ENCODE measurements around the gene DOCK9.

Gene DOCK9

GRCh38 chr13:98796798-98797197 lies 181.1 kb downstream of the DOCK9 start:
- no peaks in the 10 kb centered on the region for H3K36me3 ChIP-seq (ENCODE audit: insufficient read depth, low read length)
- H3K9me3 ChIP-seq (ENCODE audit: control insufficient read depth, insufficient read depth, low read length) = no peaks in the 10 kb centered on the region
- no peaks in the 10 kb centered on the region for H3K4me1 ChIP-seq (ENCODE audit: insufficient read depth, low read length)
- H3K9ac ChIP-seq (ENCODE audit: low read depth, low read length) = no peak overlapping the region

- H3K36me3 ChIP-seq (ENCODE audit: insufficient read depth, low read length) = no peaks in the 10 kb centered on the region
- no peak overlapping the region for H3K9ac ChIP-seq (ENCODE audit: low read depth, low read length)
- no peaks in the 10 kb centered on the region for H3K4me1 ChIP-seq (ENCODE audit: insufficient read depth, low read length)
- H3K9me3 ChIP-seq (ENCODE audit: control insufficient read depth, insufficient read depth, low read length) = no peaks in the 10 kb centered on the region
Observed at GRCh38 chr13:98796191-98796590, 181.7 kb downstream of the DOCK9 start.

- Histone ChIP-seq H3K9ac (ENCODE audit: low read depth, low read length) (no peak overlapping the region), H3K9me3 (ENCODE audit: control insufficient read depth, insufficient read depth, low read length) (no peaks in the 10 kb centered on the region), H3K4me1 (ENCODE audit: insufficient read depth, low read length) (no peaks in the 10 kb centered on the region), H3K36me3 (ENCODE audit: insufficient read depth, low read length) (no peaks in the 10 kb centered on the region)
Observed at GRCh38 chr13:98795220-98795619, 182.6 kb downstream of the DOCK9 start.

- Histone ChIP-seq H3K9me3 (ENCODE audit: control insufficient read depth, insufficient read depth, low read length) (no peaks in the 10 kb centered on the region), H3K4me1 (ENCODE audit: insufficient read depth, low read length) (no peaks in the 10 kb centered on the region), H3K36me3 (ENCODE audit: insufficient read depth, low read length) (no peaks in the 10 kb centered on the region), H3K9ac (ENCODE audit: low read depth, low read length) (no peak overlapping the region)
Observed at GRCh38 chr13:98794498-98794897, 183.4 kb downstream of the DOCK9 start.

- no peak overlapping the region for H3K9ac ChIP-seq (ENCODE audit: low read depth, low read length)
- H3K4me1 ChIP-seq (ENCODE audit: insufficient read depth, low read length) = no peaks in the 10 kb centered on the region
- H3K9me3 ChIP-seq (ENCODE audit: control insufficient read depth, insufficient read depth, low read length) = no peaks in the 10 kb centered on the region
Observed at GRCh38 chr13:98792785-98793495, 184.9 kb downstream of the DOCK9 start.

GRCh38 chr13:98792321-98792720 lies 185.5 kb downstream of the DOCK9 start:
- Histone ChIP-seq H3K9ac (ENCODE audit: low read depth, low read length) (no peak overlapping the region), H3K4me1 (ENCODE audit: insufficient read depth, low read length) (no peaks in the 10 kb centered on the region), H3K9me3 (ENCODE audit: control insufficient read depth, insufficient read depth, low read length) (no peaks in the 10 kb centered on the region), H3K36me3 (ENCODE audit: insufficient read depth, low read length) (no peaks in the 10 kb centered on the region)

More at GRCh38 chr13:98792785-98793495, 184.9 kb downstream of the DOCK9 start:
- no peaks in the 10 kb centered on the region for H3K36me3 ChIP-seq (ENCODE audit: insufficient read depth, low read length)

GRCh38 chr13:98791611-98792010 lies 186.3 kb downstream of the DOCK9 start:
- Histone ChIP-seq H3K9ac (ENCODE audit: low read depth, low read length) (no peak overlapping the region), H3K36me3 (ENCODE audit: insufficient read depth, low read length) (no peaks in the 10 kb centered on the region), H3K4me1 (ENCODE audit: insufficient read depth, low read length) (no peaks in the 10 kb centered on the region), H3K9me3 (ENCODE audit: control insufficient read depth, insufficient read depth, low read length) (no peaks in the 10 kb centered on the region)

GRCh38 chr13:98787996-98788395 lies 189.9 kb downstream of the DOCK9 start:
- Histone ChIP-seq H3K9me3 (ENCODE audit: control insufficient read depth, insufficient read depth, low read length) (no peaks in the 10 kb centered on the region), H3K4me1 (ENCODE audit: insufficient read depth, low read length) (no peaks in the 10 kb centered on the region), H3K36me3 (ENCODE audit: insufficient read depth, low read length) (no peaks in the 10 kb centered on the region), H3K9ac (ENCODE audit: low read depth, low read length) (no peak overlapping the region)

GRCh38 chr13:98787173-98787572 lies 190.7 kb downstream of the DOCK9 start:
- no peaks in the 10 kb centered on the region for H3K9me3 ChIP-seq (ENCODE audit: control insufficient read depth, insufficient read depth, low read length)
- no peak overlapping the region for H3K9ac ChIP-seq (ENCODE audit: low read depth, low read length)
- no peaks in the 10 kb centered on the region for H3K36me3 ChIP-seq (ENCODE audit: insufficient read depth, low read length)
- H3K4me1 ChIP-seq (ENCODE audit: insufficient read depth, low read length) = no peaks in the 10 kb centered on the region

- Histone ChIP-seq H3K4me1 (ENCODE audit: insufficient read depth, low read length) (no peaks in the 10 kb centered on the region), H3K9ac (ENCODE audit: low read depth, low read length) (no peak overlapping the region), H3K9me3 (ENCODE audit: control insufficient read depth, insufficient read depth, low read length) (no peaks in the 10 kb centered on the region), H3K36me3 (ENCODE audit: insufficient read depth, low read length) (no peaks in the 10 kb centered on the region)
Observed at GRCh38 chr13:98786023-98786422, 191.8 kb downstream of the DOCK9 start.

- Histone ChIP-seq H3K36me3 (ENCODE audit: insufficient read depth, low read length) (no peaks in the 10 kb centered on the region), H3K4me1 (ENCODE audit: insufficient read depth, low read length) (no peaks in the 10 kb centered on the region), H3K9ac (ENCODE audit: low read depth, low read length) (no peak overlapping the region), H3K9me3 (ENCODE audit: control insufficient read depth, insufficient read depth, low read length) (no peaks in the 10 kb centered on the region)
Observed at GRCh38 chr13:98785405-98785804, 192.5 kb downstream of the DOCK9 start.

GRCh38 chr13:98784666-98785065 lies 193.2 kb downstream of the DOCK9 start:
- Histone ChIP-seq H3K36me3 (ENCODE audit: insufficient read depth, low read length) (no peaks in the 10 kb centered on the region), H3K9ac (ENCODE audit: low read depth, low read length) (no peak overlapping the region), H3K4me1 (ENCODE audit: insufficient read depth, low read length) (no peaks in the 10 kb centered on the region), H3K9me3 (ENCODE audit: control insufficient read depth, insufficient read depth, low read length) (no peaks in the 10 kb centered on the region)

GRCh38 chr13:98783856-98784478 lies 193.9 kb downstream of the DOCK9 start:
- Histone ChIP-seq H3K36me3 (ENCODE audit: insufficient read depth, low read length) (no peaks in the 10 kb centered on the region), H3K4me1 (ENCODE audit: insufficient read depth, low read length) (0 out of 2 replicates have a peak, but pooled peaks cover under 1% of the 10 kb centered on the region), H3K9me3 (ENCODE audit: control insufficient read depth, insufficient read depth, low read length) (no peaks in the 10 kb centered on the region), H3K9ac (ENCODE audit: low read depth, low read length) (no peak overlapping the region)

- H3K9me3 ChIP-seq (ENCODE audit: control insufficient read depth, insufficient read depth, low read length) = no peaks in the 10 kb centered on the region
- 0 out of 2 replicates have a peak, but pooled peaks cover 5% of the 10 kb centered on the region for H3K4me1 ChIP-seq (ENCODE audit: insufficient read depth, low read length)
- no peak overlapping the region for H3K9ac ChIP-seq (ENCODE audit: low read depth, low read length)
- no peaks in the 10 kb centered on the region for H3K36me3 ChIP-seq (ENCODE audit: insufficient read depth, low read length)
Observed at GRCh38 chr13:98782654-98783053, 195.2 kb downstream of the DOCK9 start.

GRCh38 chr13:98781905-98782304 lies 196.0 kb downstream of the DOCK9 start:
- H3K36me3 ChIP-seq (ENCODE audit: insufficient read depth, low read length) = no peaks in the 10 kb centered on the region
- H3K9me3 ChIP-seq (ENCODE audit: control insufficient read depth, insufficient read depth, low read length) = no peaks in the 10 kb centered on the region
- 0 out of 2 replicates have a peak, but pooled peaks cover 5% of the 10 kb centered on the region for H3K4me1 ChIP-seq (ENCODE audit: insufficient read depth, low read length)
- H3K9ac ChIP-seq (ENCODE audit: low read depth, low read length) = no peak overlapping the region

Measured in ES-I3 (cell line).